Right atrium auricular region (tissue), 2 donors: Measurements from ENCODE around the gene KCNMB3. TPM values are rescaled to one million over a fixed set of nuclear protein-coding genes. Genes with fewer than 3 reads are reported as not detected.

Experiments used
- DNase-seq: peaks from one replicate; pipeline ENCODE4 v3.0.0-alpha.2; 2019; ENCODE audit warnings: low spot score
- H3K27ac ChIP-seq, 2 donors: fragments of 200-600 bp; sonication (generic); 1 replicate in 1 of 2; 2 replicates in 1 of 2; pipeline ENCODE4 v1.5.1; 2016 to 2019
- H3K27me3 ChIP-seq, 2 donors: fragments of 200-600 bp; sonication (generic); one replicate each; pipeline versions ENCODE4 v1.5.1 to v1.6.0; 2017 to 2019
- H3K36me3 ChIP-seq: fragments of 200-600 bp; sonication (generic); one replicate; pipeline ENCODE4 v1.5.1; 2016
- H3K4me1 ChIP-seq, 2 donors: fragments of 200-600 bp; sonication (generic); one replicate each; pipeline versions ENCODE4 v1.5.1 to v1.6.0; 2017 to 2019
- H3K4me3 ChIP-seq, 2 donors: fragments of 200-600 bp; sonication (generic); 1 replicate in 1 of 2; 2 replicates in 1 of 2; pipeline ENCODE4 v1.5.1; 2017 to 2019; ENCODE audit warnings: mild to moderate bottlenecking in 1 of 2, moderate library complexity in 1 of 2
- H3K9me3 ChIP-seq, 2 donors: fragments of 200-600 bp; sonication (generic); one replicate each; pipeline ENCODE4 v1.5.1; 2019
- total RNA-seq, 2 donors: library from RNA; depleted of rRNA; stranded (reverse); fragments of >200 nt; gene quantifications; one replicate each; pipeline ENCODE4 v1.1.0, GENCODE V29; 2016
- TF ChIP-seq, protein P1 (sequence below), 2 donors: fragments of 200-600 bp; sonication (generic); IDR thresholded peaks; one replicate each; pipeline ENCODE4 v1.5.1; 2019; ENCODE audit warnings: antibody characterized with exemption in 2 of 2

The KCNMB3 gene
- total RNA-seq, 2 donors from 2014 or later = 1.1 to 1.6 TPM

DNA sequence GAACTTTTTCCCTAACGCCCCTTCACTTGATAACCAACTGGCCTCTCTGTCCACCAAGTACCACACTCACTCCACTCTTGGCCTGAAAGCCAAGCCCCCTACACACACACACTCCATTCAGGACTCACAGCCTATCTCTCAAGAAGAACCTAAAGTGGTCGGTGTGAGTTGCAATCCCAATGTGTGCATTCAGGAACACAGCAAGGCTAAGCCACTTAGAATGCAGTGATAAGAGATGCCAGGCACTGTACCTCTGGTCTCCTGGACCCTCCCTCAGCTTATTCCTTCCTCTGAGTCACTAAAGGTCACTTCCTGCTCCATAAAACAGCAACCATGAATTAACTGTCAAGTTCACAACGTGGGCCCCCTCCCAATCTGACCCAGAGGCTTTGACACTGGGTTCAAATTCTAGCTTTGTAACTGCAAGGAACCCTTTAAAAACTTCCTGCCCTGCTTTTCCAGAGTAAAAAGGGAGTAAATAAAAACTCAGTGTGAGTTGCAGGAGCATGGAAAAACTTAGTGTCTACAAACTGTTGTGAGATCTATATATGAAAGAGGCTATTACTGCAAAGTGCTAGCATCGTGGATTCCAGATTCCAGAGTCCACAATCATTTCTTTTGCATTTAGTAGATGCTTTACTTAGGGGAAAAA lies 17.6 kb upstream of the KCNMB3 start:
- Histone ChIP-seq H3K4me3 (no peak overlapping the region), H3K27me3 (no peaks in the 10 kb centered on the region), H3K36me3 (no peaks in the 10 kb centered on the region), H3K27ac (no peak overlapping the region), H3K9me3 (no peaks in the 10 kb centered on the region), H3K4me1 (no peaks in the 10 kb centered on the region)
- peak; percentile 23 for DNase-seq
- TF ChIP-seq, protein P1, sequence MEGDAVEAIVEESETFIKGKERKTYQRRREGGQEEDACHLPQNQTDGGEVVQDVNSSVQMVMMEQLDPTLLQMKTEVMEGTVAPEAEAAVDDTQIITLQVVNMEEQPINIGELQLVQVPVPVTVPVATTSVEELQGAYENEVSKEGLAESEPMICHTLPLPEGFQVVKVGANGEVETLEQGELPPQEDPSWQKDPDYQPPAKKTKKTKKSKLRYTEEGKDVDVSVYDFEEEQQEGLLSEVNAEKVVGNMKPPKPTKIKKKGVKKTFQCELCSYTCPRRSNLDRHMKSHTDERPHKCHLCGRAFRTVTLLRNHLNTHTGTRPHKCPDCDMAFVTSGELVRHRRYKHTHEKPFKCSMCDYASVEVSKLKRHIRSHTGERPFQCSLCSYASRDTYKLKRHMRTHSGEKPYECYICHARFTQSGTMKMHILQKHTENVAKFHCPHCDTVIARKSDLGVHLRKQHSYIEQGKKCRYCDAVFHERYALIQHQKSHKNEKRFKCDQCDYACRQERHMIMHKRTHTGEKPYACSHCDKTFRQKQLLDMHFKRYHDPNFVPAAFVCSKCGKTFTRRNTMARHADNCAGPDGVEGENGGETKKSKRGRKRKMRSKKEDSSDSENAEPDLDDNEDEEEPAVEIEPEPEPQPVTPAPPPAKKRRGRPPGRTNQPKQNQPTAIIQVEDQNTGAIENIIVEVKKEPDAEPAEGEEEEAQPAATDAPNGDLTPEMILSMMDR (IDR thresholded peaks at IDR 0.05) = no peak

DNA sequence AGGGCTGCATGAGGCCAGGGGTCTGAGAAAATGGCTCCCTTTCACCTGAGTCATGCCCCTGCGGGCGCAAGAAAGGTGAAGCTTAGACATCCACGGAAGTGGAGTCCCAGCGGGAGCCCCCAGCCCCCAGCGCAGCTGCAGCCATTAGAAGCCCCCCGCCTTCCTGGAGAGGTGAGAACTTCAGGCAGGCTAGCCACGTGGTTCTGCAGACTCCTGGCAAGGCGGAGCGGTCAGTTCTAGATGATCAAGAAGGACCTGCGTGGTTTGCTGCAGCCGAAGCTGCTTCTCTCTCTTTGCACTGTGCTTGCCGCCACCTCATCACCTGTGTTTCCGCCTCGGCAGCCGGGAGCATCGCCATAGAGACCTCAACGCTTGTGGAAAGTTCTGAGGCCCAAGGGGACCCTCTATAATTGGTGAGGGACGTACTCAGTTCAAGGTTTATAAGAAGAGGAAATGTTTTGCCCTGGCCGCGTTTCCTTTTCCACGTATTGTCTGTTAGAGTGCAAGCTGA lies 15.8 kb upstream of the KCNMB3 start:
- Histone ChIP-seq H3K4me3 (peak overlapping the region in 1 of 2 donors; percentile 10), H3K4me1 (no peaks in the 10 kb centered on the region), H3K27me3 (no peaks in the 10 kb centered on the region), H3K9me3 (no peaks in the 10 kb centered on the region), H3K36me3 (no peaks in the 10 kb centered on the region), H3K27ac (no peak overlapping the region)
- no peak for DNase-seq
- TF ChIP-seq, protein P1 (IDR thresholded peaks at IDR 0.05) = no peak

DNA sequence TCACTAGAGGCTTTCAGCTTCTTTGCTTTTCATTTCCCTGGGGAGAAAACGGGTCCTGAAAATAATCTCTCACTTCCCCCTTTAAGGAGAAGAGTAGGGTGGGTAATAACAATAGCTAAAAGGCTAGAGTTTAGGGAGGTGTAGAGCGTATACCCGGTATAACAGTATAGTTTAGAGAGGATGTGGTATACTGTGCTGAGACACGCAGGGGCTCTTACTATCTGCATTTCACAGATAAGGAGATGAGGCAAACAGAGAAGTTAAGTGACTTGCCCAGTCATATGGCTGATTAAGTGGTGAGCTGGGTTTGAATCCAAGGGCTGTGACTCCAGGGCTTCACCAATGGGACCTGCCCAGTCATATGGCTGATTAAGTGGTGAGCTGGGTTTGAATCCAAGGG lies 15.0 kb upstream of the KCNMB3 start:
- no peak overlapping the region for H3K27ac ChIP-seq
- H3K4me1 ChIP-seq = no peaks in the 10 kb centered on the region
- TF ChIP-seq, protein P1 (IDR thresholded peaks at IDR 0.05) = no peak
- DNase-seq = no peak
- H3K4me3 ChIP-seq = no peak overlapping the region
- no peaks in the 10 kb centered on the region for H3K36me3 ChIP-seq
- no peaks in the 10 kb centered on the region for H3K9me3 ChIP-seq
- H3K27me3 ChIP-seq = no peaks in the 10 kb centered on the region

DNA sequence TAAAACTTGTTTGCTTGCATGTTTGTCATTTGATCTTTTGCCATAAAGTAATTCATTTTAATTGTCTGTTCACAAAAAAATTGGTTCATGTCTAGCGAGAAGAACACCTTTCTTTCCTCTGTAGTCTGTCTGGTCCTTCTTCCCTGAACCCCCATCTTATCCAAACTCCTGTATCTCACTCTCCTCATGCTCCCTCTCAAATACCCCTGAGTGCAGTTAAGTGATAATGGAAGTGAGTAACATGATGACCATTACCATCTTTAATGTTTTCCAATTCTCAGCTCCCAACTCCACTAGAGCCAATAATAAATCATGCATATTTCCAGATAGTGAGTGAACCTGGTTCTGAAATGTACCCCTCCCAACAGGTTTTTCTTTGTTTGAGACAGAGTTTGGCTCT lies 14.2 kb upstream of the KCNMB3 start:
- DNase-seq = no peak
- TF ChIP-seq, protein P1 (IDR thresholded peaks at IDR 0.05) = no peak
- Histone ChIP-seq H3K4me3 (no peak overlapping the region), H3K36me3 (no peaks in the 10 kb centered on the region), H3K4me1 (no peaks in the 10 kb centered on the region), H3K27me3 (no peaks in the 10 kb centered on the region), H3K9me3 (no peaks in the 10 kb centered on the region), H3K27ac (no peak overlapping the region)

DNA sequence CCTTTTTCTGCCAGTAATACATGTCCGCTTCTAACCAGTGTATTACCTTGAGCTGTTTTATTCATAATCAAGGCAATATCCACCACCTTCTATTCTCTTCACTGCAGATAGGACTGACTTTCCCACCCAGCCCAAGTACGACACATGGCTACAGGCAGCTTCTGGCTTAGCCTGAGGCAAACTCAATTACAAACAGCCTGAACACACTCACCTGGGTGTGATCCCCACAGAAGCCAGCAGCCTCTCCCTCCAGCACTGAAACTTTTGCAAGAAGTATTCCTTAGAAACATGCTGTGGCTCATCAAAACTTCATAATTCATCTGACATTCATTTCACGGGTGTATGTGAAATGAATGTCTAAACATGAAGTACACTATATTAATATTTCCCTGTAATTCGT lies 13.5 kb upstream of the KCNMB3 start:
- no peak for DNase-seq
- TF ChIP-seq, protein P1 (IDR thresholded peaks at IDR 0.05) = no peak

DNA sequence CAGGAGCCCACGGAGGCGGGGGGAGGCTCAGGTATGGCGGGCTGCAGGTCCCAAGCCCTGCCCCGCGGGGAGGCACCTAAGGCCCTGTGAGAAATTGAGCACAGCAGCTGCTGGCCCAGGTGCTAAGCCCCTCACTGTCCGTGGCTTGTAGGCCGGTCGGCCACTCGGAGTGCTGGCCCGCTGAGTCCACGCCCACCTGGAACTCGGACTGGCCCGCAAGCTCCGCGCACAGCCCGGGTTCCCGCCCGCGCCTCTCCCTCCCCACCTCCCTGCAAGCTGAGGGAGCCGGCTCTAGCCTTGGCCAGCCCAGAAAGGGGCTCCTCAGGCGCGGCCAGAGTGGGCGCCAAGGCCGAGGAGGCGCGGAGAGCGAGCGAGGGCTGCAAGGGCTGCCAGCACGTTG lies 12.2 kb upstream of the KCNMB3 start:
- H3K36me3 ChIP-seq = no peaks in the 10 kb centered on the region
- H3K27me3 ChIP-seq = no peaks in the 10 kb centered on the region
- H3K4me3 ChIP-seq = no peak overlapping the region
- no peak overlapping the region for H3K27ac ChIP-seq
- H3K9me3 ChIP-seq = no peaks in the 10 kb centered on the region
- TF ChIP-seq, protein P1 (IDR thresholded peaks at IDR 0.05) = no peak
- no peak for DNase-seq
- no peaks in the 10 kb centered on the region for H3K4me1 ChIP-seq

More for the DNA sequence above, 13.5 kb upstream of the KCNMB3 start:
- Histone ChIP-seq H3K36me3 (no peaks in the 10 kb centered on the region), H3K27me3 (no peaks in the 10 kb centered on the region), H3K9me3 (no peaks in the 10 kb centered on the region), H3K4me1 (no peaks in the 10 kb centered on the region), H3K4me3 (no peak overlapping the region), H3K27ac (no peak overlapping the region)
